H1 (cell line): ENCODE results near the gene NFKBIE. TPM values are rescaled to one million over a fixed set of nuclear protein-coding genes. Genes with fewer than 3 reads are reported as not detected.

Experiments used
- ASH2L ChIP-seq: fragments of 200-600, 300-600 bp; sonication (generic); IDR thresholded peaks from one replicate; pipeline ENCODE4 v1.7.1; 2017; ENCODE audit warnings: low read length
- CBX5 ChIP-seq: fragments of 300-800, 300-1000 bp; sonication (generic); IDR thresholded peaks from 2 replicates; pipeline ENCODE4 v1.7.1; 2016; ENCODE audit warnings: antibody characterized with exemption, low read length, low read depth
- FOSL1 ChIP-seq: IDR thresholded peaks from 2 replicates; pipeline ENCODE4 v1.6.1; 2011; ENCODE audit warnings: mild to moderate bottlenecking, low read depth, low read length, moderate library complexity; ENCODE audit not compliant: insufficient read depth
- GTF2F1 ChIP-seq: IDR thresholded peaks from 2 replicates; pipeline ENCODE4 v1.6.1; 2012; ENCODE audit warnings: low read depth, low read length, improper control_type of control experiment, borderline replicate concordance
- JUN ChIP-seq: IDR thresholded peaks from 2 replicates; pipeline ENCODE4 v1.6.1; 2011; ENCODE audit warnings: low read depth, mild to moderate bottlenecking, improper control_type of control experiment, low read length
- KDM4A ChIP-seq: IDR thresholded peaks from one replicate; pipeline ENCODE4 v1.7.1; 2012; ENCODE audit warnings: low read depth, mild to moderate bottlenecking, moderate library complexity, low read length, inconsistent platforms; ENCODE audit not compliant: severe bottlenecking
- POLR2A ChIP-seq, 2 experiments: IDR thresholded peaks; 1 replicate in 1 of 2; 2 replicates in 1 of 2; pipeline ENCODE4 v1.6.1; 2011; ENCODE audit warnings: low read depth in 2 of 2, low read length in 2 of 2, mild to moderate bottlenecking in 2 of 2; ENCODE audit errors: control extremely low read depth in 1 of 2
- RXRA ChIP-seq: IDR thresholded peaks from 2 replicates; pipeline ENCODE4 v1.6.1; 2011; ENCODE audit warnings: low read depth, mild to moderate bottlenecking, low read length, moderate library complexity; ENCODE audit not compliant: insufficient read depth
- TAF7 ChIP-seq: optimal IDR thresholded peaks from 2 replicates; pipeline ENCODE3; 2011; ENCODE audit warnings: low read depth, mild to moderate bottlenecking, inconsistent platforms, low read length, moderate library complexity, borderline replicate concordance
- polyA plus RNA-seq, 7 experiments: library from polyadenylated mRNA; depleted of rRNA in 3 of 7; stranded (reverse) in 5 of 7; unstranded in 2 of 7; fragments of >200 nt in 5 of 7; fragments of 200-250 nt in 2 of 7; gene quantifications; 1 replicate in 5 of 7; 2 replicates in 1 of 7; 4 replicates in 1 of 7; pipeline versions ENCODE4 v1.2.1 to v1.2.3, GENCODE V29; 2011 to 2013; ENCODE audit warnings: missing spikeins in 2 of 7, mixed read lengths in 2 of 7
- total RNA-seq: library from RNA; stranded (reverse); fragmentation: NEBNext Ultra II Directional; extraction: Animal tissue kit (Norgen Biotek cat#: 25700); gene quantifications from 2 replicates; pipeline ENCODE4 v1.2.1, GENCODE V29; 2021
- TF ChIP-seq, protein P1 (sequence below): IDR thresholded peaks from 2 replicates; pipeline ENCODE4 v1.6.1; 2011; ENCODE audit warnings: low read depth, mild to moderate bottlenecking, low read length; ENCODE audit not compliant: insufficient read depth

The NFKBIE gene
- total and polyA plus RNA-seq, 2 of the 8 experiments (the other 6 are each of a cell fraction or from before 2014, with no cell fraction given) = 13.5 to 19.2 TPM

GRCh38 chr6:44225579-44226325 is 39.6 kb downstream of the NFKBIE start (continued):
- TF ChIP-seq RXRA (no peak), FOSL1 (no peak), CBX5 (no peak), ASH2L (no peak), POLR2A (IDR thresholded peaks at IDR 0.05; ENCODE audit: control extremely low read depth in 1 of 2, low read depth in 2 of 2, low read length in 2 of 2) (no peak), JUN (no peak), GTF2F1 (no peak), TAF7 (no peak), KDM4A (no peak)
- TF ChIP-seq, protein P1, sequence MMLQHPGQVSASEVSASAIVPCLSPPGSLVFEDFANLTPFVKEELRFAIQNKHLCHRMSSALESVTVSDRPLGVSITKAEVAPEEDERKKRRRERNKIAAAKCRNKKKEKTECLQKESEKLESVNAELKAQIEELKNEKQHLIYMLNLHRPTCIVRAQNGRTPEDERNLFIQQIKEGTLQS = no peak
